SH-SY5Y (cell line): ENCODE data around the gene TNIP1.

Experiments
- GATA2 ChIP-seq: IDR thresholded peaks from 2 replicates; pipeline ENCODE4 v1.6.1; 2011; ENCODE audit warnings: mild to moderate bottlenecking, low read depth, low read length
- GATA3 ChIP-seq: IDR thresholded peaks from 2 replicates; pipeline ENCODE4 v1.6.1; 2011; ENCODE audit warnings: low read depth, mild to moderate bottlenecking, low read length, moderate library complexity

DNA sequence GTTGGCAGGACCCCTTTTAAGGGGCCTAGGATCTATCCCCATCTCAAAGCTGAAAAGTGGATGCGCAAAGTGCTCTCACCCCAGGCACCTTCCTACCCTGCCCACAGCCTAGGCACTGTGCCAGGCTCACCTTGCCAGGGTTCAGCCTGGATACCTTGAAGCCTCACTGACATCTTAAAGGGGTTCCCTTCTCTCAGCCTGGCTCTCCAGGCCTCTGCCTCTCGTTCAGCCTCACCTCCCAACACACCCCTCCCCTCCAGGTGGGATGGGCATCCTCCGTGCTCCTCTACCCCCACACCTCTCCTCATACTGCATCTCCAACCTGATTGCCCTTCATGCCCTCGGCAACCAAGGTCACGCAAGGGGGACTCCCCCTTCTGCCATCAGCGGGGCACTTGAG, 25.5 kb downstream of the TNIP1 start:
- TF ChIP-seq GATA2 (no peak), GATA3 (no peak)
